Neuronal stem cell (in vitro differentiated cells): Measurements from ENCODE around the gene TM9SF1.
A peak's percentile ranks its signal among the peaks of the same experiment; 100 is the strongest.
"Not testable (repeated sequence)": the region's sequence is repeated elsewhere in the genome, so short reads cannot be mapped to it uniquely, and the experiment has no call there.

ENCODE experiments used
- DNase-seq: peaks from one replicate; pipeline ENCODE4 v3.0.0-alpha.2; 2013; ENCODE audit warnings: low spot score
- H2AFZ ChIP-seq: one replicate; pipeline ENCODE4 v1.6.1; 2013; ENCODE audit warnings: mild to moderate bottlenecking, low read length, inconsistent platforms
- H2AK5ac ChIP-seq: 2 replicates; pipeline ENCODE4 v1.6.1; 2013; ENCODE audit warnings: low read depth, mild to moderate bottlenecking, inconsistent platforms, low read length, moderate library complexity, mixed read lengths
- H2BK120ac ChIP-seq: 2 replicates; pipeline ENCODE4 v1.6.1; 2013; ENCODE audit warnings: low read depth, mild to moderate bottlenecking, inconsistent platforms, low read length, moderate library complexity, mixed read lengths
- H2BK12ac ChIP-seq: one replicate; pipeline ENCODE4 v1.6.1; 2013; ENCODE audit warnings: low read length, inconsistent platforms
- H2BK15ac ChIP-seq: 2 replicates; pipeline ENCODE4 v1.6.1; 2013; ENCODE audit warnings: mild to moderate bottlenecking, low read length, inconsistent platforms, mixed read lengths
- H2BK5ac ChIP-seq: one replicate; pipeline ENCODE4 v1.6.1; 2013; ENCODE audit warnings: inconsistent platforms, mild to moderate bottlenecking, low read length, moderate library complexity
- H3K14ac ChIP-seq: one replicate; pipeline ENCODE4 v1.6.1; 2013; ENCODE audit warnings: low read length, inconsistent platforms
- H3K18ac ChIP-seq: 2 replicates; pipeline ENCODE4 v1.6.1; 2013; ENCODE audit warnings: low read length, inconsistent platforms
- H3K23ac ChIP-seq: 2 replicates; pipeline ENCODE4 v1.6.1; 2013; ENCODE audit warnings: low read depth, mild to moderate bottlenecking, mixed read lengths, low read length, inconsistent platforms; ENCODE audit not compliant: poor library complexity
- H3K27ac ChIP-seq: replicated peaks from 3 replicates; pipeline ENCODE4 v1.5.1; 2013; ENCODE audit warnings: low read length, inconsistent platforms
- H3K27me3 ChIP-seq, 3 experiments: 2 replicates each; pipeline ENCODE4 v1.6.1; 2013; ENCODE audit warnings: low read length in 3 of 3, mild to moderate bottlenecking in 2 of 3, inconsistent platforms in 1 of 3, low read depth in 1 of 3, mixed read lengths in 1 of 3, moderate library complexity in 1 of 3; ENCODE audit not compliant: control insufficient read depth in 3 of 3, insufficient read depth in 3 of 3
- H3K36me3 ChIP-seq, 2 donors: replicated peaks in 1 of 2; 2 replicates each; pipeline ENCODE4 v1.6.1; 2013; ENCODE audit warnings: low read length in 2 of 2; ENCODE audit not compliant: control insufficient read depth in 2 of 2, insufficient read depth in 2 of 2
- H3K4ac ChIP-seq: 2 replicates; pipeline ENCODE4 v1.6.1; 2013; ENCODE audit warnings: inconsistent platforms, mild to moderate bottlenecking, low read length, moderate library complexity
- H3K4me1 ChIP-seq, 2 donors: 1 replicate in 1 of 2; 2 replicates in 1 of 2; pipeline ENCODE4 v1.6.1; 2013; ENCODE audit warnings: low read length in 2 of 2, low read depth in 1 of 2; ENCODE audit not compliant: control insufficient read depth in 2 of 2, insufficient read depth in 1 of 2
- H3K4me2 ChIP-seq: one replicate; pipeline ENCODE4 v1.6.1; 2013; ENCODE audit warnings: mild to moderate bottlenecking, low read length, inconsistent platforms; ENCODE audit not compliant: insufficient read depth, poor library complexity, severe bottlenecking
- H3K4me3 ChIP-seq, 2 donors: 2 replicates each; pipeline ENCODE4 v1.5.1; 2013; ENCODE audit warnings: low read length in 2 of 2, mild to moderate bottlenecking in 2 of 2, inconsistent platforms in 1 of 2, moderate library complexity in 1 of 2
- H3K79me1 ChIP-seq: one replicate; pipeline ENCODE4 v1.6.1; 2013; ENCODE audit warnings: low read depth, mild to moderate bottlenecking, inconsistent platforms, low read length, moderate library complexity
- H3K9ac ChIP-seq: one replicate; pipeline ENCODE4 v1.6.1; 2013; ENCODE audit warnings: mild to moderate bottlenecking, low read depth, low read length, inconsistent platforms; ENCODE audit not compliant: poor library complexity
- H3K9me3 ChIP-seq, 2 donors: replicated peaks in 1 of 2; 2 replicates each; pipeline versions ENCODE3 to v1.6.1; 2013; ENCODE audit warnings: low read length in 2 of 2, mild to moderate bottlenecking in 2 of 2, inconsistent platforms in 1 of 2, low read depth in 1 of 2, mixed read lengths in 1 of 2, moderate library complexity in 1 of 2; ENCODE audit not compliant: control insufficient read depth in 2 of 2, insufficient read depth in 1 of 2
- H4K8ac ChIP-seq: one replicate; pipeline ENCODE4 v1.6.1; 2013; ENCODE audit warnings: low read depth, mild to moderate bottlenecking, inconsistent platforms, low read length, moderate library complexity
- H4K91ac ChIP-seq: one replicate; pipeline ENCODE4 v1.6.1; 2013; ENCODE audit warnings: low read length, low read depth, mild to moderate bottlenecking, inconsistent platforms; ENCODE audit not compliant: poor library complexity
- WGBS, 2 donors: extraction: QIAGEN DNeasy Blood & Tissue Kit; methylation state at CpG; one replicate each; pipeline ENCODE4 v1.1.7; 2013; ENCODE audit warnings: missing lambda C conversion rate in 2 of 2, mixed read lengths in 1 of 2; ENCODE audit not compliant: insufficient read length in 2 of 2, insufficient replicate concordance in 1 of 2; ENCODE audit errors: extremely low coverage in 2 of 2; 5-methylcytosine and 5-hydroxymethylcytosine counted together

Gene TM9SF1

DNA sequence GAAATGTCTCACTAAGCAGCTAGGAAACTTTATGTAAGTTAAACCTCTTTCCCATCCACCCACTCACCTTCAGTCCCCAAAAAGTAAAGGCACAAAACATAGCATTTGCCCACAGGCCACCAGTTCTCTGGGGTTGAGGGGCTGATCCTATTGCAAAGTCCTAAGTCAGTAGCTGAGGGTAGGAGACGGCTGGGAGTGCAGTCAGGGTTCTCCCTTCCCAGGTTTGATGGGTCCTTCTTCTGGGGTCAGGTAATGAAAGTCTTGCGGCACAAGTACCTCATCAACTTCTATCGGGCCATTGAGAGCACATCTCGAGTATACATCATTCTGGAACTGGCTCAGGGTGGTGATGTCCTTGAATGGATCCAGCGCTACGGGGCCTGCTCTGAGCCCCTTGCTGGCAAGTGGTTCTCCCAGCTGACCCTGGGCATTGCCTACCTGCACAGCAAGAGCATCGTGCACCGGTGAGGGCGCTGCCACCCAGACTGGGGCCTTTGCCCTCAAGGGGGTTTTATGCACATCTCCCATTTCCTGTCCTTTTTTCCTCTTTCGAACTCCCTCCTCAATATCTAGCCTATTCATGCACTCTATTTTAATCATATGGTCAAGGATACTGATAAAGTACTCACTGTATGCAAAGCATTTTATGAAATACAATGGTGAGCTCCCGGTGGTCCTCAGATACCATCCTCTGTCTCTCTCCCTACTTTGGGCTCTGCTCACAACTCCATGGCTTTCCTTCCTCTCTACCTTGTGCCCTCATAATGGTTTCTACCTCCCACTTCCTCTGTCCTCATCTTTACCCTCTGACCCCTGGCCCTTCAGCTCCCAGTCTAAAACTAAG lies 11.2 kb upstream of the TM9SF1 start:
- peaks cover 45 to 86% of the 10 kb centered on the region in 2 donors for H3K36me3 ChIP-seq

DNA sequence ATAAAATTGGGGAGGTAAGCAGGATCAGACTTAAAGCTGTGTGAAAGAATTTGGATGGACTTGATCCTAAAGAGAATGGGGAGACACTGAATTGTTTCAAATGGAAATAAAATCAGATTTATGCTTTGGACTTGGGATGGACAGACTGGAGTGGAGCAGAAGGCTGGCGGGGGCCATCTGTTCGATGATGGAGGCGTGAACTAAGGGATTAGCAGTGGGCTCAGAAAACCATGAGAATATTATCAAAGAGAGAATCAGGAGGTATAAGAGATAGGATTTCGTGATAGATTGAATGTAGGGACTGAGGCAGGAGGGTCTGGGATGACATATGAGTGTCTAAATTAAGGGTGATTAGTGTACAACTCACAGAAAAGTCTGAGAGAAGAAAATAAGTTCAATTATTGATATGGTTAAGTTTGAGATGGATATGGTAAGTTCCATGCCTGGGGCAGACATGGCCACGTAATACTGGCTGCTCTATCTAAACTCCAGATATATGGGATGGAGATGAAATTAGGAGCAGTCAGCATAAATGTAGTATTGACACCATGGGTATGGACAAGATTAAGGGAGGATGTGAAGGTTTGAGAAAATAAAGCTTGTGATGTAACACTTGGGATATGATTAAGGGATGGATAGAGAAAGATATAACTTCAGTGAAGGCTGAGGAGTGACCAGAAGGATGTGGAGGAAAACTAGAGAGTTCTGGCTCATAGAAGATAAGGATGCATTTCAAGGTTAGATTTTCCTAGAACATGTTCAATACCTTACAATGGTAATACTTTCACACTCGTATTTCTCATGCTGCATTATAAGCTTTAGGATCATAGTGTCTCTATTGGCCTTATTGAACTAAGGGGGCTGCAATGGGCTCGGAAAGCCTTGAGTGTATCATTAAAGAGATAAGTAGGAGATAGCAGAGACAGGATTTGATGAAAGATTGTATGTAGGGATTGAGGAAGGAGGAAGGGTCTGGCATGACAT lies 9.2 kb upstream of the TM9SF1 start:
- Histone ChIP-seq H3K79me1 (peaks cover 7% of the 10 kb centered on the region), H2BK120ac (no peak overlapping the region), H3K14ac (no peak overlapping the region), H2AK5ac (no peak overlapping the region), H2BK15ac (no peak overlapping the region), H2BK5ac (no peak overlapping the region), H3K27me3 (no peaks in the 10 kb centered on the region), H3K9ac (no peak overlapping the region), H3K9me3 (peaks cover 3 to 7% of the 10 kb centered on the region in 2 donors), H3K18ac (no peak overlapping the region), H4K91ac (no peak overlapping the region), H3K27ac (no peak overlapping the region), H2BK12ac (no peak overlapping the region), H3K4me3 (no peak overlapping the region), H3K4ac (no peak overlapping the region), H3K23ac (no peak overlapping the region), H2AFZ (no peak overlapping the region), H3K36me3 (peaks cover 33 to 78% of the 10 kb centered on the region in 2 donors), H4K8ac (no peak overlapping the region), H3K4me2 (no peak overlapping the region), H3K4me1 (no peaks in the 10 kb centered on the region)
- DNase-seq: no peak
- 100% methylated on average over 1 of the region's 7 CpGs for WGBS, 2 donors

More for the DNA sequence above, 11.2 kb upstream of the TM9SF1 start:
- no peak overlapping the region for H4K91ac ChIP-seq
- peak overlapping the region in 1 of 2 donors; percentile 52 for H3K4me3 ChIP-seq
- no peak overlapping the region for H2AFZ ChIP-seq
- no peak overlapping the region for H4K8ac ChIP-seq
- H2BK5ac ChIP-seq: no peak overlapping the region
- no peak for DNase-seq
- no peak overlapping the region for H2BK15ac ChIP-seq
- peaks cover 3% of the 10 kb centered on the region in 2 donors for H3K9me3 ChIP-seq
- H2BK12ac ChIP-seq: no peak overlapping the region
- no peak overlapping the region for H2BK120ac ChIP-seq
- no peak overlapping the region for H3K14ac ChIP-seq
- peaks cover 7% of the 10 kb centered on the region for H3K79me1 ChIP-seq
- WGBS, 2 donors: no CpG with 5 or more reads among the region's 11 CpGs
- H3K23ac ChIP-seq: no peak overlapping the region
- no peak overlapping the region for H3K4ac ChIP-seq
- H3K18ac ChIP-seq: no peak overlapping the region
- H3K9ac ChIP-seq: no peak overlapping the region
- no peak overlapping the region for H3K27ac ChIP-seq
- no peaks in the 10 kb centered on the region for H3K27me3 ChIP-seq
- H3K4me2 ChIP-seq: no peak overlapping the region
- no peaks in the 10 kb centered on the region for H3K4me1 ChIP-seq
- H2AK5ac ChIP-seq: no peak overlapping the region

DNA sequence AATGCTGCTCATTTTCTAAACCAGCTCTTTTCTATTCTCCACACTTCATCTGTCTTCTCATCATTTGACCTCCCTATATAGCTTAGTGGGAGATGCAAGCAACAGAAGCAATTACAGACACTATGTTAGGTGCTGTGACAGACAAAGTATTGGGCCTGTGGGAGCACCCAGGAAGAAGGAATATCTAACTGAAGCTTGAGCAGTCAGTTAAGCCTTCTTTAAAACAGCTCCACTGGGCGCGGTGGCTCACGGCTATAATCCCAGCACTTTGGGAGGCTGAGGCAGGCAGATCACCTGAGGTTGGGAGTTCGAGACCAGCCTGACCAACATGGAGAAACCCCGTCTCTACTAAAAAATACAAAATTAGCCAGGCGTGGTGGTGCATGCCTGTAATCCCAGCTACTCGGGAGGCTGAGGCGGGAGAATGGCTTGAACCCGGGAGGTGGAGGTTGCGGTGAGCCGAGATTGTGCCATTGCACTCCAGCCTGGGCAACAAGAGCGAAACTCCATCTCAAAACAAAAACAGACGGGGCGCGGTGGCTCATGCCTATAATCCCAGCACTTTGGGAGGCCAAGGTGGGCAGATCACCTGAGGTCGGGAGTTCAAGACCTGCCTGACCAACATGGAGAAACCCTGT lies 8.1 kb upstream of the TM9SF1 start:
- not testable (repeated sequence) for H4K8ac ChIP-seq, H2BK120ac ChIP-seq, H3K23ac ChIP-seq, H3K9ac ChIP-seq, H3K4me2 ChIP-seq, H3K9me3 ChIP-seq, H2BK5ac ChIP-seq, H2AFZ ChIP-seq, H3K27ac ChIP-seq, H3K4me1 ChIP-seq, H2BK15ac ChIP-seq, H3K4me3 ChIP-seq, H3K14ac ChIP-seq, H3K18ac ChIP-seq, H3K27me3 ChIP-seq, H3K79me1 ChIP-seq, H2AK5ac ChIP-seq, H2BK12ac ChIP-seq, DNase-seq, H4K91ac ChIP-seq, H3K4ac ChIP-seq
- H3K36me3 ChIP-seq: peaks cover 28 to 78% of the 10 kb centered on the region in 2 donors
- no CpG with 5 or more reads among the region's 16 CpGs for WGBS, 2 donors
